Astrocyte of the spinal cord (primary cell): Measurements from ENCODE around the gene CRYAB.
"Not testable (repeated sequence)": the region's sequence is repeated elsewhere in the genome, so short reads cannot be mapped to it uniquely, and the experiment has no call there.

Experiments used
- DNase-seq: peaks from one replicate; pipeline ENCODE4 v3.0.0; 2011; ENCODE audit warnings: low read depth, low spot score
- H3K4me3 ChIP-seq: 2 replicates; pipeline ENCODE4 v1.5.1; 2011; ENCODE audit warnings: low read depth, mild to moderate bottlenecking, low read length, moderate library complexity
- in situ Hi-C: cut with HindIII; loops from 2 replicates; pipeline ENCODE4 v1.10.0; 2017; ENCODE audit warnings: low sequenced_read_pairs
- TF ChIP-seq, protein P1 (sequence below): IDR thresholded peaks from 2 replicates; pipeline ENCODE4 v1.5.1; 2012; ENCODE audit warnings: low read depth, mild to moderate bottlenecking, low read length, inconsistent platforms

CRYAB gene

DNA sequence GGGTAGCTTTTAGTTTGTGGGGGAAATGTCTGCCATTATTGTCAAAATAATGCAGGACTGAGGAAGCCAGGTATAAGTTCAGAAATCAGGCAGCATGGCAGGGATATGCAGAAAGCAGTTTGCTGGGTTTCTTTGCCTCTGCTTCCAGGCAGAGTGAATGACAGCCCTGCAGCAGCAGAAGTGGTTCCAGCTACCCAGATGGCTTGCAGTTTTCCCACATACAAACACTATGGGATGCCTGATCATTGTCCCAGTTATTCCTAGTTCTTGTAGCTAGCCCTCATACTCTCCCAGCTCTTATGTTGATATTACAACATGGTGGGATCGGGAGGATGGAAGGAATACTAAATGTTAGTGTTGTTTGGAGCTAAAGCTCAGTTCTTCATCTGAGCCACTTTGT lies 22.7 kb upstream of the CRYAB start:
- DNase-seq, result no peak
- in situ Hi-C loops, result no loop called here
- TF ChIP-seq, protein P1, sequence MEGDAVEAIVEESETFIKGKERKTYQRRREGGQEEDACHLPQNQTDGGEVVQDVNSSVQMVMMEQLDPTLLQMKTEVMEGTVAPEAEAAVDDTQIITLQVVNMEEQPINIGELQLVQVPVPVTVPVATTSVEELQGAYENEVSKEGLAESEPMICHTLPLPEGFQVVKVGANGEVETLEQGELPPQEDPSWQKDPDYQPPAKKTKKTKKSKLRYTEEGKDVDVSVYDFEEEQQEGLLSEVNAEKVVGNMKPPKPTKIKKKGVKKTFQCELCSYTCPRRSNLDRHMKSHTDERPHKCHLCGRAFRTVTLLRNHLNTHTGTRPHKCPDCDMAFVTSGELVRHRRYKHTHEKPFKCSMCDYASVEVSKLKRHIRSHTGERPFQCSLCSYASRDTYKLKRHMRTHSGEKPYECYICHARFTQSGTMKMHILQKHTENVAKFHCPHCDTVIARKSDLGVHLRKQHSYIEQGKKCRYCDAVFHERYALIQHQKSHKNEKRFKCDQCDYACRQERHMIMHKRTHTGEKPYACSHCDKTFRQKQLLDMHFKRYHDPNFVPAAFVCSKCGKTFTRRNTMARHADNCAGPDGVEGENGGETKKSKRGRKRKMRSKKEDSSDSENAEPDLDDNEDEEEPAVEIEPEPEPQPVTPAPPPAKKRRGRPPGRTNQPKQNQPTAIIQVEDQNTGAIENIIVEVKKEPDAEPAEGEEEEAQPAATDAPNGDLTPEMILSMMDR, result no peak
- H3K4me3 ChIP-seq, result no peak overlapping the region

DNA sequence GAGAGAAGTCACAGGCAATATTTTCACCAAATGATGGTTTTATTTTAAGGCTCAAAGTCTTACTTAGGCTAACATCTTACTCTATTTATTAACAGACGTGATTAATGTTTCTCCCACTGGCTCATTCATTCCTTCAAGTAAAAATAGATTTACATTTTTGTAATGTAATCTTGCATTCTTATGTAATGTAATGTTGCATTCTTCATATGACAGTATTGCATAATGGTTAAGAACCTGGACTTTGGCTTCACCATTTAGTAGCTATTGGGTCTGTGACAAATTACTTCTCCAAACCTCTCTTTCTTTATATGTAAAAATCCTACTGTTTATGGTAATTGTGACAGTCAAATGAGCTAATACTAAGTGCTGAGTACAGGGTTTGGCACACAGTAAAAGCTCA lies 22.3 kb upstream of the CRYAB start:
- TF ChIP-seq, protein P1, result no peak
- no peak overlapping the region for H3K4me3 ChIP-seq
- in situ Hi-C loops, result no loop called here
- no peak for DNase-seq

DNA sequence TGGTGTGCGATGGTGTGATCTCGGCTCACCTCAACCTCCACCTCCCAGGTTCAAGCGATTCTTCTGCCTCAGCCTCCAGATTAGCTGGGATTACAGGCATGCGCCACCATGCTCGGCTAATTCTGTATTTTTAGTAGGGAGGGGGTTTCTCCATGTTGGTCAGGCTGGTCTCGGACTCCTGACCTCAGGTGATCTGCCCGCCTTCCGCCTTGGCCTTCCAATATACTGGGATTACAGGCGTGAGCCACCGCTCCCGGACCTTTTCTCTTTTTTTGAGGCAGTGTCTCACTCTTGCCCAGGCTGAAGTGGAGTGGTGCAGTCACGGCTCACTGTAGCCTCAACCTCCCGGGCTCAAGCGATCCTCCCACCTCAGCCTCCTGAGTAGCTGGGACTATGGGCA lies 21.6 kb upstream of the CRYAB start:
- DNase-seq, in situ Hi-C loops, H3K4me3 ChIP-seq: not testable (repeated sequence)

DNA sequence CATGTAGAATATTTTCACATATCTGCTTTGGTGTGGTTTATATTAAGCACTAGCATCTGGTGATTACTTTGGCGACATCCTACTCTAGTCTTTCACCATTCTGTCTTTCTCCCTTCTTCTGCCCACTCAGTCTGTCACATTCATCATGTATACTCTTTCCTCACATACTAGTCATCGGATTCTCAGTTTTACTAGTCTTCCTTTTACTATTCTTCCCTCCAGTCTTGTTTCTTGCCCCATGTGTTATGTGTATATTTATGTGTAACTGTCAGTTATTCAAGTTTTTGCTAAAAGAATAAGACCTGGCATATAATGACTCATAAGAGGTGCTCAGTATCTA lies 21.0 kb upstream of the CRYAB start:
- TF ChIP-seq, protein P1, result no peak
- in situ Hi-C loops, result no loop called here
- no peak overlapping the region for H3K4me3 ChIP-seq
- DNase-seq, result no peak

DNA sequence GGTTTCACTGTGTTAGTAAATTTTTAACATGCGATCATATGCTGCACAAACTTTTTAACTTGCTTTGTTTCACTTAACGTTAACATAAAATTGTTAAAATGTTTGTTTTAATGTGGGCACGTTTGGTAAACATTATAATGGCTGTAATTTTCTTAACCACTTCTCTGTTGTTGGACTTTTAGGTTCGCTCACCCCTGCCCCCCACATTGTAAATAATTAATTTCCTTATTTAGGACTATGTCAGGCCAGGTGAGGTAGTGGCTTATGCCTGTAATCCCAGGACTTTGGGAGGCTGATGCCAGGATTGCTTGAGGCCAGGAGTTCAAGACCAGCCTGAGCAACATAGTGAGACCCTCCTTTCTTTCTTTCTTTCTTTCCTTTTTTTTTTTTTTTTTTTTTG lies 18.9 kb upstream of the CRYAB start:
- H3K4me3 ChIP-seq, result no peak overlapping the region
- DNase-seq, result no peak
- TF ChIP-seq, protein P1, result no peak
- in situ Hi-C loops, result no loop called here

GRCh38 chr11:111926505-111927391 lies 15.2 kb upstream of the CRYAB start:
- in situ Hi-C loops, result no loop called here
- DNase-seq, result peak; percentile 98
- TF ChIP-seq, protein P1, result no peak
- peak overlapping the region; percentile 38 for H3K4me3 ChIP-seq

DNA sequence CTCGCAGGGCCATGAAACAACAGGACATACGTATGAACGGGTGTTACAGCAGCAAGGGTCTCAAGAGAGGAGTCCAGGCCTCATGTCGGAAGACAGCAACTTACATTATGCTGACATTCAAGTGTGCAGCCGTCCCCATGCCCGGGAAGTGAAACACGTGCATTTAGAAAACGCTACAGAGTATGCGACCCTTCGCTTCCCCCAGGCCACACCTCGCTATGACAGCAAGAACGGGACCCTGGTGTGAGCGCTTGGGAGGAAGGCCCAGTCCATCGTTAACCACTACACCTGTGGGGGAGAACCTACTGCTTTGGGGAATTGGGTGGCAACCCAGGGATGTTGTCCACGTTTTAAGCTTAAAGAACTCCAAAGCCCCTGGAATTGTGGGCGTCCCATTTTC lies 14.4 kb upstream of the CRYAB start:
- in situ Hi-C loops, result no loop called here
- no peak for DNase-seq
- TF ChIP-seq, protein P1, result no peak
- H3K4me3 ChIP-seq, result no peak overlapping the region
